Colonic mucosa (tissue), 4 donors: Measurements from ENCODE around the gene CD164L2. TPM values are rescaled to one million over a fixed set of nuclear protein-coding genes. Genes with fewer than 3 reads are reported as not detected.

Experiments
- DNase-seq: peaks from one replicate; pipeline ENCODE4 v3.0.0-alpha.2; 2020
- H3K27ac ChIP-seq: fragments of 200-600 bp; one replicate; pipeline ENCODE4 v1.8.0; 2021
- H3K27me3 ChIP-seq: fragments of 200-600 bp; one replicate; pipeline ENCODE4 v1.8.0; 2021
- H3K36me3 ChIP-seq: fragments of 200-600 bp; one replicate; pipeline ENCODE4 v1.8.0; 2021
- H3K4me1 ChIP-seq: fragments of 200-600 bp; one replicate; pipeline ENCODE4 v1.8.0; 2021; ENCODE audit warnings: mild to moderate bottlenecking
- H3K4me3 ChIP-seq: fragments of 200-600 bp; one replicate; pipeline ENCODE4 v1.8.0; 2021
- H3K9ac ChIP-seq, 2 donors: one replicate each; pipeline ENCODE4 v1.7.0; 2013; ENCODE audit warnings: control low read depth in 2 of 2, low read depth in 2 of 2, low read length in 2 of 2
- H3K9me3 ChIP-seq: fragments of 200-600 bp; one replicate; pipeline ENCODE4 v1.8.0; 2021
- intact Hi-C: fragments of 100-400 bp; cut with DNase I; formaldehyde crosslinking; loops from one replicate; pipeline ENCODE4 v1.14.1; 2022
- total RNA-seq, 2 donors: library from RNA; stranded (reverse); fragmentation: NEBNext Ultra II Directional in 1 of 2; extraction: Animal tissue kit (Norgen Biotek cat#: 25700) in 1 of 2; gene quantifications; one replicate each; pipeline ENCODE4 v1.2.1, GENCODE V29; 2021
- TF ChIP-seq, protein P1 (sequence below): fragments of 200-600 bp; IDR thresholded peaks from one replicate; pipeline ENCODE4 v1.8.0; 2022; ENCODE audit warnings: antibody characterized with exemption, mild to moderate bottlenecking
- donor health status: healthy.
- donor health status: DM: no; HTN: no; CAD: no.
- donor health status: DM: no; HTN: no; CAD: no.

CD164L2 gene
- total RNA-seq, 2 donors from 2014 or later: 0.69 to 1.7 TPM

DNA sequence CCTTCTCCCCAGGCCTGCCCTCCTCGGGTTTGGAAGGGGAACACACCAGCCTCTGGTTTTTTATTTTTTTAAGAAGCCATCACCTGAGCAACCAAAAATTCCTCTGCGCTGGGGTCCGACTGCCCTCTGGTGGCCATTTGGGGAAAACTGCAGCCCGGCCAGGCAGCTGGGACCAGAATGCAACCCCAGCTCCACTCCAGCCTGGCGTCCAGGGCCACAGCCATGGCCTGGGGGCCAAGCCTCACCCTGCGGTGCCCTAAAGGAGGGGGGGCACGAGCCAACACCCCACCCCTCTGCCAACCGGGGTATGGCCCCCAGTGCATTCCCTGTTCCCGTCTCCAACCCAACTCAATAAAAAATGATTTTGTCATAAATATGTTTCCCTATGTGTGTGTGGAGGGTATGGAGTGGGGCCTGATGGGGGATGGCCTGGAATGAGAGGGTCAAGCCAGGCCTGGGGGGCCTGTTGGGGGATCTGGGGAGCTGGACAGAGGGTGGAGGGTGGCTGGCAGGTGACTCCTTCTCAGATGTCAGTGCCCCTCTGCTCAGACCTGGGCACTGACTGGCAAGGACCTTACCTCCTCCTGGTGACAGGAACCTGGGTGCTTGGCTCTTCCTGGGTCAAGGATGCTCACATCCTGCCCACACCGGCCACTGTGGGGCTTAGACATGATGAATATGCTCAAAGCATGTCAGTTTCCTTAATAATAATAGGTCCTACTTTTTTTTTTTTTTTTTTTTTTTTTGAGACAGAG, 12.5 kb upstream of the CD164L2 start:
- Histone ChIP-seq H3K27ac (no peak overlapping the region), H3K9ac (no peak overlapping the region), H3K4me1 (peaks cover 5% of the 10 kb centered on the region), H3K4me3 (no peak overlapping the region), H3K27me3 (no peaks in the 10 kb centered on the region), H3K9me3 (no peaks in the 10 kb centered on the region), H3K36me3 (no peaks in the 10 kb centered on the region)
- TF ChIP-seq, protein P1, sequence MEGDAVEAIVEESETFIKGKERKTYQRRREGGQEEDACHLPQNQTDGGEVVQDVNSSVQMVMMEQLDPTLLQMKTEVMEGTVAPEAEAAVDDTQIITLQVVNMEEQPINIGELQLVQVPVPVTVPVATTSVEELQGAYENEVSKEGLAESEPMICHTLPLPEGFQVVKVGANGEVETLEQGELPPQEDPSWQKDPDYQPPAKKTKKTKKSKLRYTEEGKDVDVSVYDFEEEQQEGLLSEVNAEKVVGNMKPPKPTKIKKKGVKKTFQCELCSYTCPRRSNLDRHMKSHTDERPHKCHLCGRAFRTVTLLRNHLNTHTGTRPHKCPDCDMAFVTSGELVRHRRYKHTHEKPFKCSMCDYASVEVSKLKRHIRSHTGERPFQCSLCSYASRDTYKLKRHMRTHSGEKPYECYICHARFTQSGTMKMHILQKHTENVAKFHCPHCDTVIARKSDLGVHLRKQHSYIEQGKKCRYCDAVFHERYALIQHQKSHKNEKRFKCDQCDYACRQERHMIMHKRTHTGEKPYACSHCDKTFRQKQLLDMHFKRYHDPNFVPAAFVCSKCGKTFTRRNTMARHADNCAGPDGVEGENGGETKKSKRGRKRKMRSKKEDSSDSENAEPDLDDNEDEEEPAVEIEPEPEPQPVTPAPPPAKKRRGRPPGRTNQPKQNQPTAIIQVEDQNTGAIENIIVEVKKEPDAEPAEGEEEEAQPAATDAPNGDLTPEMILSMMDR: peak; percentile 91
- intact Hi-C loops: loop anchor here (2.0 to 10.0 kb wide), 3 partner anchors 95 to 351 kb away; no protein-coding TSS in a partner anchor
- DNase-seq: peak; percentile 73

- H3K27ac ChIP-seq: no peak overlapping the region
- DNase-seq: no peak
- no peak overlapping the region for H3K9ac ChIP-seq
Measured at GRCh38 chr1:27394925-27395324, 11.8 kb upstream of the CD164L2 start.

DNA sequence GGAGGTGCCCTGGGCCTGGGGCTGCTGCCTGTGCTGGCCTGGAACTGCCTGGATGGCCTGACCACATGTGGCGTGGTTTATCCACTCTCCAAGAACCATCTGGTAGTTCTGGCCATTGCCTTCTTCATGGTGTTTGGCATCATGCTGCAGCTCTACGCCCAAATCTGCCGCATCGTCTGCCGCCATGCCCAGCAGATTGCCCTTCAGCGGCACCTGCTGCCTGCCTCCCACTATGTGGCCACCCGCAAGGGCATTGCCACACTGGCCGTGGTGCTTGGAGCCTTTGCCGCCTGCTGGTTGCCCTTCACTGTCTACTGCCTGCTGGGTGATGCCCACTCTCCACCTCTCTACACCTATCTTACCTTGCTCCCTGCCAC, 11.1 kb upstream of the CD164L2 start:
- no peak for DNase-seq
- TF ChIP-seq, protein P1: no peak
- intact Hi-C loops: loop anchor here (2.0 to 10.0 kb wide), 2 partner anchors 93 to 349 kb away; no protein-coding TSS in a partner anchor

More at GRCh38 chr1:27394925-27395324, 11.8 kb upstream of the CD164L2 start:
- Histone ChIP-seq H3K36me3 (no peaks in the 10 kb centered on the region), H3K4me1 (peaks cover 5% of the 10 kb centered on the region), H3K4me3 (no peak overlapping the region), H3K27me3 (no peaks in the 10 kb centered on the region), H3K9me3 (no peaks in the 10 kb centered on the region)
- intact Hi-C loops: loop anchor here (2.0 to 10.0 kb wide), 3 partner anchors 94 to 350 kb away; no protein-coding TSS in a partner anchor
- TF ChIP-seq, protein P1: no peak

GRCh38 chr1:27393641-27394281, 10.6 kb upstream of the CD164L2 start:
- peaks cover 5% of the 10 kb centered on the region for H3K4me1 ChIP-seq
- no peak overlapping the region for H3K27ac ChIP-seq
- no peaks in the 10 kb centered on the region for H3K36me3 ChIP-seq
- H3K9me3 ChIP-seq: no peaks in the 10 kb centered on the region
- no peak overlapping the region for H3K4me3 ChIP-seq
- no peaks in the 10 kb centered on the region for H3K27me3 ChIP-seq
- no peak for DNase-seq
- TF ChIP-seq, protein P1: no peak
- intact Hi-C loops: loop anchor here (2.0 to 10.0 kb wide), 2 partner anchors 93 to 349 kb away; no protein-coding TSS in a partner anchor
- no peak overlapping the region for H3K9ac ChIP-seq

More for the DNA sequence above, 11.1 kb upstream of the CD164L2 start:
- Histone ChIP-seq H3K4me3 (no peak overlapping the region), H3K27ac (no peak overlapping the region), H3K9me3 (no peaks in the 10 kb centered on the region), H3K36me3 (no peaks in the 10 kb centered on the region), H3K9ac (no peak overlapping the region), H3K4me1 (peaks cover 5% of the 10 kb centered on the region), H3K27me3 (no peaks in the 10 kb centered on the region)

DNA sequence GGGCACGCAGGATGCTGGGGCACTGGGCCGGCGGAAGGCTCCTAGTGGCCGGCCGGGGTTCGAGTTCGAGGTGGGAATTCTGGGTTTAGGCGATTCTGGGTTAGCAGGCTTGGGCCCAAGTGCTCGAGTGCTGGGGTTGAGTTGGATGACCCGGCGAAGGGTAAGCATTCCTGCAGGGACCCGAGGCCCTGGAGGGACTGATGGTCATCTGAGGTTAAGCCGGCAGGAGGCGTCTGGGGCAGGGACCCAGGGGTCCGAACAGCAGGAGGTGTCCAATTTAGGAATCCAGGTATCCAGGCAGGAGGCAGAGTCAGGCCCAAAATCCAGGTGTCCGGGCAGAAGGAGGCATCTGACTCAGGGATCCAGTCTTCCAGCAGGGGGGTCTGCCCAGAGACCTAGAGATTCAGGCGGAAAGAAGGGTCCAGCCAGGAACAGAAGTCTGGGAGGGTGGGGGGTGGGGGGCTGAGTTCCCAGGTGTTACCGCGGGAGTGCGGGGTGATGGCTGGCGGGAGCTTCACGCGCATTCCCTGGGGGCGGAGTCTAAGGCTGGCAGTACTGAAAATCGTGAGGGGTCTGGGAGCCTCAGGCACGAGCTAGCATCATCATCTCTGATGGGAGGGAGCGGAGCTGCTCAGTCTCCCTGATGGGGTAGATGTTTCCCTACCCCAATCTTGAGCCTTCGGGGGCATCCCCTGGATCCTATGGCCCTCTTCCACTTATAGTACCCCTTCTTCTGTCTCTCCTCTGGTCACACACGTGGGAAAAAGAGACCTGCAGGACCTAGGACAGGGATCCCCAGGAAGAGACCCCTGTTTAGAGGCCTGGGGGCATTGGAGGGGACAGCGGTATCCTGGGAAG, 9.9 kb upstream of the CD164L2 start:
- Histone ChIP-seq H3K9ac (peak overlapping the region in 1 of 2 donors; percentile 43), H3K9me3 (no peaks in the 10 kb centered on the region), H3K27ac (no peak overlapping the region), H3K27me3 (no peaks in the 10 kb centered on the region), H3K36me3 (no peaks in the 10 kb centered on the region), H3K4me3 (peak overlapping the region; percentile 58), H3K4me1 (peaks cover 5% of the 10 kb centered on the region)
- DNase-seq: no peak
- intact Hi-C loops: loop anchor here (10.0 kb wide), 1 partner anchor 348 kb away; no protein-coding TSS in a partner anchor
- TF ChIP-seq, protein P1: no peak
